HCT116 (cell line): ENCODE results near the gene PGS1. TPM values are rescaled to one million over a fixed set of nuclear protein-coding genes. Genes with fewer than 3 reads are reported as not detected.

ENCODE experiments used
- ATAC-seq: fragments of 200-7000 bp; cut with Tn5 transposase; 2 replicates; pipeline ENCODE4 v1.9.1; 2020; ENCODE audit warnings: mild to moderate bottlenecking, moderate library complexity
- BruUV-seq: library from RNA; stranded (reverse); fragments of 400-500 nt; replicated peaks from 2 replicates; lab custom pipeline; 2021; lab: Mats Ljungman, UMichigan
- CTCF ChIA-PET: fragments of 300-600 bp; sonication (Branson Sonifier 250); formaldehyde crosslinking; loops from one replicate; lab custom pipeline; 2021; ENCODE audit warnings: antibody characterized with exemption; lab: Charles Lee
- POLR2A ChIA-PET: fragments of 300-600, 350-600 bp; sonication (Branson Sonifier 250); formaldehyde crosslinking; loops from one replicate; lab custom pipeline; 2021; ENCODE audit warnings: antibody characterized with exemption; lab: Charles Lee
- RAD21 ChIA-PET, 2 experiments: fragments of 300-600 bp; sonication (Branson Sonifier 250); formaldehyde crosslinking; loops; one replicate each; lab custom pipeline; 2023; ENCODE audit warnings: low total read pairs in 2 of 2; ENCODE audit not compliant: uncharacterized antibody in 2 of 2, unreplicated experiment in 2 of 2, low non-redundant PET in 1 of 2; lab: Charles Lee
- DNase-seq: peaks from one replicate; pipeline ENCODE4 v3.0.0-alpha.2; 2010; ENCODE audit warnings: low read depth, low spot score
- H2AFZ ChIP-seq: fragments of 200-600 bp; shearing (Covaris generic), sonication (generic); 2 replicates; pipeline ENCODE4 v1.6.1; 2017; ENCODE audit warnings: low read depth, mixed run types, mixed read lengths, antibody characterized with exemption, low read length; ENCODE audit not compliant: poor library complexity, severe bottlenecking
- H3K27ac ChIP-seq: 2 replicates; pipeline ENCODE4 v1.5.1; 2012; ENCODE audit warnings: low read depth, low read length
- H3K27me3 ChIP-seq: fragments of 200-600 bp; sonication (generic); 2 replicates; pipeline ENCODE4 v1.6.1; 2016; ENCODE audit warnings: mixed run types, low read length, mixed read lengths; ENCODE audit not compliant: insufficient read depth
- H3K36me3 ChIP-seq, 2 experiments: fragments of 200-500 bp in 1 of 2; fragments of 200-600 bp in 1 of 2; sonication (Bioruptor generic) in 1 of 2; sonication (generic) in 1 of 2; 2 replicates each; pipeline versions ENCODE4 v1.5.1 to v1.6.1; 2014 to 2016; ENCODE audit warnings: low read length in 2 of 2, inconsistent platforms in 1 of 2, mixed read lengths in 1 of 2, mixed run types in 1 of 2; ENCODE audit not compliant: insufficient read depth in 2 of 2, control insufficient read depth in 1 of 2
- H3K4me1 ChIP-seq, 2 experiments: fragments of 200-600 bp in 1 of 2; sonication (generic) in 1 of 2; 2 replicates each; pipeline versions ENCODE4 v1.5.1 to v1.6.1; 2012 to 2017; ENCODE audit warnings: low read length in 2 of 2, inconsistent platforms in 1 of 2, mild to moderate bottlenecking in 1 of 2, mixed read lengths in 1 of 2, mixed run types in 1 of 2, moderate library complexity in 1 of 2; ENCODE audit not compliant: insufficient read depth in 2 of 2, control insufficient read depth in 1 of 2
- H3K4me2 ChIP-seq: fragments of 200-600 bp; sonication (generic); 2 replicates; pipeline ENCODE4 v1.6.1; 2017; ENCODE audit warnings: mixed run types, low read length, mixed read lengths
- H3K4me3 ChIP-seq, 2 experiments: fragments of 200-600 bp in 1 of 2; sonication (generic) in 1 of 2; replicated peaks in 1 of 2; 2 replicates each; pipeline ENCODE4 v1.5.1; 2011 to 2016; ENCODE audit warnings: low read length in 2 of 2, control low read depth in 1 of 2, low read depth in 1 of 2, mild to moderate bottlenecking in 1 of 2, mixed read lengths in 1 of 2, mixed run types in 1 of 2
- H3K79me2 ChIP-seq: fragments of 200-600 bp; sonication (generic); 2 replicates; pipeline ENCODE4 v1.6.1; 2017; ENCODE audit warnings: mild to moderate bottlenecking, mixed run types, low read length, moderate library complexity, mixed read lengths; ENCODE audit not compliant: insufficient read depth
- H3K9ac ChIP-seq: fragments of 200-600 bp; sonication (generic); 2 replicates; pipeline ENCODE4 v1.6.1; 2016; ENCODE audit warnings: low read length, mixed read lengths
- H3K9me2 ChIP-seq: fragments of 200-600 bp; sonication (generic), shearing (Covaris generic); 2 replicates; pipeline ENCODE4 v1.6.1; 2017; ENCODE audit warnings: mixed run types, mild to moderate bottlenecking, moderate library complexity; ENCODE audit not compliant: insufficient read depth
- H3K9me3 ChIP-seq, 2 experiments: fragments of 200-500 bp in 1 of 2; fragments of 200-600 bp in 1 of 2; sonication (Bioruptor generic) in 1 of 2; sonication (generic) in 1 of 2; 2 replicates each; pipeline ENCODE4 v1.6.1; 2014 to 2017; ENCODE audit warnings: low read length in 2 of 2, mixed read lengths in 2 of 2, inconsistent platforms in 1 of 2, low read depth in 1 of 2, mild to moderate bottlenecking in 1 of 2, mixed run types in 1 of 2, moderate library complexity in 1 of 2; ENCODE audit not compliant: control insufficient read depth in 1 of 2, insufficient read depth in 1 of 2
- H4K20me1 ChIP-seq: fragments of 200-600 bp; sonication (generic), shearing (Covaris generic); 2 replicates; pipeline ENCODE4 v1.6.1; 2017; ENCODE audit warnings: mixed run types, mild to moderate bottlenecking, moderate library complexity; ENCODE audit not compliant: insufficient read depth
- CTCF ChIP-seq, 3 experiments: fragments of 200-600 bp in 1 of 3; sonication (generic) in 1 of 3; IDR thresholded peaks in 2 of 3; conservative IDR thresholded peaks in 1 of 3; 2 replicates each; pipeline ENCODE4 v1.5.1; 2012 to 2017; ENCODE audit warnings: low read depth in 2 of 3, low read length in 2 of 3, antibody characterized with exemption in 1 of 3, borderline replicate concordance in 1 of 3, control low read depth in 1 of 3, mild to moderate bottlenecking in 1 of 3, mixed read lengths in 1 of 3, mixed run types in 1 of 3, moderate library complexity in 1 of 3; ENCODE audit not compliant: insufficient read depth in 1 of 3
- EZH2phosphoT487 ChIP-seq: fragments of 200-600 bp; IDR thresholded peaks from 2 replicates; pipeline ENCODE4 v1.6.1; 2018; ENCODE audit warnings: antibody characterized with exemption, borderline replicate concordance
- FOSL1 ChIP-seq: IDR thresholded peaks from 2 replicates; pipeline ENCODE4 v1.6.1; 2012; ENCODE audit warnings: low read depth
- POLR2A ChIP-seq: IDR thresholded peaks from 2 replicates; pipeline ENCODE4 v1.7.0; 2011; ENCODE audit warnings: borderline replicate concordance; ENCODE audit not compliant: insufficient read depth, insufficient read length; ENCODE audit errors: extremely low read depth
- RAD21 ChIP-seq: IDR thresholded peaks from 2 replicates; pipeline ENCODE4 v1.6.1; 2012; ENCODE audit warnings: low read depth, mild to moderate bottlenecking
- REST ChIP-seq: IDR thresholded peaks from 2 replicates; pipeline ENCODE4 v1.6.1; 2012; ENCODE audit warnings: low read depth
- YY1 ChIP-seq: IDR thresholded peaks from 2 replicates; pipeline ENCODE4 v1.6.1; 2011; ENCODE audit warnings: low read length, low read depth, moderate library complexity, mild to moderate bottlenecking; ENCODE audit not compliant: insufficient replicate concordance; ENCODE audit errors: extremely low read depth
- intact Hi-C: fragments of 100-400 bp; cut with micrococcal nuclease; formaldehyde crosslinking; loops from 2 replicates; pipeline ENCODE4 v1.10.0; 2022
- total RNA-seq: library from RNA; stranded (reverse); gene quantifications from one replicate; pipeline ENCODE4 v1.2.1, GENCODE V29; 2021; ENCODE audit not compliant: unreplicated experiment

Gene PGS1
- total RNA-seq, 1 experiment from 2014 or later = 44.4 TPM

- no peaks in the 10 kb centered on the region for H3K9me3 ChIP-seq
- H3K4me2 ChIP-seq = no peak overlapping the region
- RAD21 ChIA-PET = no interaction called here
- peaks cover 3% of the 10 kb centered on the region; the same call in 1 of the 2 replicates for H4K20me1 ChIP-seq
- no peak overlapping the region for H3K9ac ChIP-seq
- CTCF ChIA-PET = no interaction called here
- no peak overlapping the region for H3K4me3 ChIP-seq
- TF ChIP-seq RAD21 (no peak), REST (no peak), YY1 (no peak), POLR2A (no peak), FOSL1 (no peak), EZH2phosphoT487 (no peak), CTCF (IDR thresholded peaks at IDR 0.05 in 2 of 3, conservative IDR thresholded peaks at IDR 0.05 in 1 of 3; ENCODE audit: borderline replicate concordance in 1 of 3, insufficient read depth in 1 of 3, low read depth in 2 of 3, low read length in 2 of 3) (no peak)
- no peak for ATAC-seq
- H3K4me1 ChIP-seq = no peaks in the 10 kb centered on the region
- H3K79me2 ChIP-seq = peaks cover 42% of the 10 kb centered on the region
- H3K36me3 ChIP-seq = peaks cover 47 to 69% of the 10 kb centered on the region in 2 experiments; a peak in 2 of 4 replicates
- BruUV-seq = no TSS peak
- no peak overlapping the region for H2AFZ ChIP-seq
- H3K27ac ChIP-seq = no peak overlapping the region
- H3K9me2 ChIP-seq = no peaks in the 10 kb centered on the region
- no peak for DNase-seq
- intact Hi-C loops = no loop called here
- POLR2A ChIA-PET = no interaction called here
- H3K27me3 ChIP-seq = no peaks in the 10 kb centered on the region
Measured at GRCh38 chr17:78398390-78398789, 19.9 kb downstream of the PGS1 start.
